NCI-H446 (cell line): ENCODE data around the gene ZFP57.

Experiments used
- DNase-seq, 2 experiments: peaks; one replicate each; lab custom pipeline; 2025; lab: John Stamatoyannopoulos, UW

Gene ZFP57

DNA sequence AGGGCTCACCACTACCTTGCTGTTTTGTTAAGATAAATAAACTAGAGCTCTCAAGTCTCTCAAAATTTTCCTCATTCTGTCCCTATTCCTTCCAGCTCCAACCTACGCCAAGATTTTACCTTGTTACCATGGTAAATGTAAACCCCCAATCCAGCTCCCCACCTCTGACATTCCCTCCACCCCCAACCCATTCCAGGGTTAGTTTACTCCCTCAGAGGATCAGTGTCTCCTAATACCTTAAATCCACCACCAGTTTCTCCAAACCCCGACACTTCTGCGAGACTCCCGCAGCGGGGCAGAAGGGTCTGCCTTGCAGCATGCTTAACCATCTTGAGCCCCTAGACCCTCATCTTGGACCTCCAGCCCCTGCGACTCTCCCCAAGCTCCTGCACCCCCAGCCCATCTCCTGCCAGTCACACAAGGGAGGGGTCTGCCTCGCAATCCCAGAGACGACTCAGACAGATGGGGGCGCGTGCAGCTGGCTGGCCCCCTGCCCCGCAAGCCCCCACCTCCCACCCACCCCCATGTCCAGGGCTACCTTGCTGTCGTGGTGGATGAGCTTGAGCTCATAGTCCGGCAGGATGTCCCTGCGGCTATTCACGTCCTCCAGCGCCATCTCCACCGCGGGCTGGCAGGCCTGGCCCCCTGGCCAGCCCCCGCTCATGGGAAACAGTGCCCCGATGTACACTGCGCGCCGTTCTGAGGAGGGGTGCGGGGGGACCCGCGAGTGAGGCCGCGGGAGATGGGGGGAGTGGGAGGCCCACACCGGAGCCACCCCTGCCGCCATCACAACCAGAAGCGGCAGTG is 53.8 kb downstream of the ZFP57 start:
- no peak for DNase-seq

DNA sequence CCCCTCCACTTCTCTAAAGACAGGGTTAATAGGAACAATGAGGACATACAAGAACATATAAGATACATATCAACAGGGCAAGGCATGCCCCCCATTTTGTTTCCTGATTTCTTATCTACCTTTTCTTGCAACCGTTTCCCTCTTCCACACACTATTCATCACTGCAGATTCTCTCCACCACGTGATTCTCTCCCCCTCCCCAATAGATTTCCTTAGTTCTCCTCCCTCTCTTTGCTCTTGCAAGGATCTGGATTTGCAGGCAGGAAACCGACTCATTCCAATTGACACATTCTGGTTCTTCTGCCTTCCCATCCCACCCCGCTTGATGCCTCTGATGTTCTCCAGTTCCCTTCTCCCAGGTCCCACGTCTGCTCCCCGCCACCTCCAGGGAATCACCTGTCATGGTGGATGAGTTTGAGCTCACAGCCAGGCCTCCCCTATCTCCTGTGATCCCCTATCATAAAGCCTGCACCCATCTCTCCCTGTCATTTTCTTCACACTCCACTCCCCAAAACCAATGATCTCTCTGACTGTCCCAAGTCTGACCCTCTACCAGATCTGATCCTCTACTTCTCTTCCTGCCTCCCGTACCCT is 55.5 kb downstream of the ZFP57 start:
- DNase-seq: no peak

DNA sequence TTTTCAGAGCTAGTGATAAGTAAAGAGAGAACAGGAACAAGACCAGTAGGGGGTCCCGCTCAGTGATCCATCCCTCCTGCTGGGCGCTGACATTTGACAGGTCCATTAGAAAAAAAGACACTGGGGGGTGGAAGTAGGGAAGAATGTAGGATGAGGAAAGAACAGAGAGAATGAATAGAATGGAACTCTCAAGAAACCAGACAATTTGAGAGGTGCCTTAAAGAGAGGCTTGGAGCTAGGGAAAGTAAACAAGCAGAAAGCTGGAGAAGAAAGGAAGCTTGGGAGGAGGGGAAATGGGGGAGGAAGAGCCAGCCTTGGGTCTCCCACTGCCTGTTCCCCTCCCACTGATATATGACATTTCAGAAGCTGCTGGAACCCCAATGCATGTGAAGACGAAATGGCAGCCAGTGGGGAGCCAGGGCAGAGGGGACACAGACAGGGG is 56.4 kb downstream of the ZFP57 start:
- no peak for DNase-seq
